HG02870 (cell line): ENCODE data around the gene TNFSF11.

Source experiments
- ATAC-seq: cut with Tn5 transposase; IDR thresholded peaks from one replicate; pipeline ENCODE4 v1.9.1; 2021; ENCODE audit warnings: mild to moderate bottlenecking, moderate library complexity; ENCODE audit not compliant: unreplicated experiment

Gene TNFSF11, protein sequence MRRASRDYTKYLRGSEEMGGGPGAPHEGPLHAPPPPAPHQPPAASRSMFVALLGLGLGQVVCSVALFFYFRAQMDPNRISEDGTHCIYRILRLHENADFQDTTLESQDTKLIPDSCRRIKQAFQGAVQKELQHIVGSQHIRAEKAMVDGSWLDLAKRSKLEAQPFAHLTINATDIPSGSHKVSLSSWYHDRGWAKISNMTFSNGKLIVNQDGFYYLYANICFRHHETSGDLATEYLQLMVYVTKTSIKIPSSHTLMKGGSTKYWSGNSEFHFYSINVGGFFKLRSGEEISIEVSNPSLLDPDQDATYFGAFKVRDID

DNA sequence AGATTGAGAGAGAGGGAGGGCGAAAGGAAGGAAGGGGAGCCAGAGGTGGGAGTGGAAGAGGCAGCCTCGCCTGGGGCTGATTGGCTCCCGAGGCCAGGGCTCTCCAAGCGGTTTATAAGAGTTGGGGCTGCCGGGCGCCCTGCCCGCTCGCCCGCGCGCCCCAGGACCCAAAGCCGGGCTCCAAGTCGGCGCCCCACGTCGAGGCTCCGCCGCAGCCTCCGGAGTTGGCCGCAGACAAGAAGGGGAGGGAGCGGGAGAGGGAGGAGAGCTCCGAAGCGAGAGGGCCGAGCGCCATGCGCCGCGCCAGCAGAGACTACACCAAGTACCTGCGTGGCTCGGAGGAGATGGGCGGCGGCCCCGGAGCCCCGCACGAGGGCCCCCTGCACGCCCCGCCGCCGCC, at the start of gene TNFSF11:
Gene TNFSF11, plus strand, starts transcription at position 142 of the 400 bp plus-strand sequence. Its CDS starts 152 bp downstream, at position 294.
- ATAC-seq, result peak; percentile 24

DNA sequence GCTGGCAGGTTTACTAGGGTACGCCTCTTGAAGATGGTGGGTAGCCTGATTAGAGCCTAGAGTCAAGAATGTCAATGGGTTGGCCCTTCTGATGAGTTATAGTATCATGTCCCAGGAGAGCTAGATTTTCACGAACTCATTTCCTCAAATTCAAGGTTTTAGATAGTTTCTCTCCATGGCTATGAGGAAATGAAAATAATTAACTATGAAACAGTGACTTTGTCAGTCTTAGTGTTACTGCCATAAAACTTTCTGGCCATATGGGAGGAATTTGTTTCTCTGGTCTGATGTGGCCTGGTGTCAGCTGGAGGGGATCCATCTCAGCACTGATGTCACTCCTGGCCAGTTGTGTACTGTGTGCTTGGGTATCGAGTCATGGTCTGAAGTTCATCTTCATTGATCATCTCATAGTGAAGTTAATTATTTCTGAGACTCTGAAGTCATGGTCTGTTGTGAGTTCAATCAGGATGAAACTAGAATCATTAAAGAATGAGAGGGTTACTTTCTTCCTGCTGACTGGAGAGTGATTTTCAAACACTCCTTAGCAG, 49.4 kb upstream of the TNFSF11 start:
- no peak for ATAC-seq

DNA sequence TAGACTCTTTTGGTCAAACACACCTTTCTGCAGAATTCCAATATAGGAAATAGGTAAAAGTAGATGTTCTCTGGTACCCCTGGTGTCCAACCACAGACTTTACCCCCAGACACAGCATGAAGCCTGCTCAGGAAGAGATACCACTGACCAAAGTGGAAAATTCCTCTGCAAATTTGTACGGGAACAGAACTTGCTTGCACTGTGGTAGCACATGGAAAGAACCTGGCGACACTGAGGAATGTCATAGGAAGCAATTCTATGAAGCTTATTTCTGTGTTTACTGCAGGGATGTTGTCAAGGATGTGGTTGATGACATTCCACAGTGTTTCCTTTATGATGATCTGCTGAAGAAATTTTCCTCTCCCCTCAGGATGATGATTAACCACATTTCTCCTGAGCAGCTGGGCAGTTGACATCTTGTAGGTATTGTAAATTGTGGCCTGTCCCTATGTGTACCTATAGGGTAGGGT, 48.9 kb upstream of the TNFSF11 start:
- ATAC-seq, result no peak

DNA sequence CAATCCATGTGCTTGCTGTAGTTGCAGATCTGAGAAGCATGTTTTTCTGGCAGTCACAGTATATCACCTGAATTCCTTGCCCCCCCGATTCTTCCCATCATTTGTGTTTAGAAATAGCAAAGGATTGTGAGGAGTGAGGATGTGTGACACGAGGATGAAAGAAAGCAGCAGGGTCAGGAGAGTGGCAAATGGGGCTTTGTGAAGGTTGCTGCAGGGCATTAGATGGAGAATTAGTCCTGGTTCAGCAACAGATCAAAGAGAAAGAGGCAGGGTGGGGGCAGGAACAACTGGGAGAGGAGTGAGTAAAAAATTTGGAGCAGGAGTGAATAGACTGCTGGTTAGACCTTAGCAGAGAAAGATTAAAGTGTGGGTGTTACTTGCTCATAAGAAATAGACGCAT, 47.7 kb upstream of the TNFSF11 start:
- no peak for ATAC-seq

DNA sequence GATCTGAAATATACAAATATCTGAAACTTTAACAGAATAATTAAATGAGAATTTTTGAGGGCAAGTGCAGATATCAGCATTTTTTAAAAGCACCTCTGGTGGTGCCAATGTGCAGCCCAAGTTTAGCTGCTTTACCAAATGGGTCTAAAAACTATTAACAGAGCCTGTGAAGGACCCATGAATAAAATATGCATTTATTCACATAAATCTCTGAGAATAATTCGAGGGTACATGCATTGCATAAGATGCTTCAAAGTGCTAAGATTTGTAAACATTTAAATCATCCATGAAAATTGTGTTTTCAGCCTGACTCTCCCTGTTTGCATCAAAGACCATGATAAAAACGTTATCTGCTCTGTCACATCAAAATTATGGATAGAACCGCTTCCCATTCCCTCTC, 47.1 kb upstream of the TNFSF11 start:
- ATAC-seq, result no peak

DNA sequence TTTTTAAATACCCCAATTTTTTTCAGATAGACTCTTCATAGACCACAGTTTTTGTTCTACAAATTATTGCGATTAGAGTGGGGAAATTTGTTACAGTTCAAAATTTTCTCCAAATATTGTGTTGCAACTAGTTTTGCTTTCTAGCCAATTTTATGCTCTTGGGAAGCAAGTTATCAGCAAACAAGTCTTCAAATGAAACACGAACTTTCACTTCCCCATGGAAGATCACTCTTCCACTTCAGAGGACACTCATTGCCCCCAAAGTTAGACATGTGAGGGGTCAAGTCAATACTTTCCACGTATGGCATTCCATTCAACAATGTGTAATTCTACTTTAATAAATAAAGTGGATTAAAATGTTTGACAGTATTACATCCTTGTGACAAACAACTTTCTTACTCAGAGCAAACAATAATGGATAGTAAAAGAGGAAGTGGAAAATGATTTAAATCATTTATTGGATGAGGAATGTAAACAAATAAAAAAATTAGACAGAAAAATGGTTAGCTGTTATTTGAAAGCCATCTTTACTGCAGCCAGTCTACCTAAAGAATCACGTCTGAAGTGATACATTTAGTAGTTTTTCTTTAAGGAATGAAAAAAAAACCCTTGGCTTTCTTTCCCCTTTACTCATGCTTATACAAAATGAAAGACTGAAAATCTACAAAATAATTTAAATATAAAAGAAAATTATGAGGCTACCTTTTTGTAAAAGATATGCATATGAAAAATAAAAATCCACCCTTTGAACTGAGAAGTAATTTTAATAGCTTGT, 41.2 kb upstream of the TNFSF11 start:
- ATAC-seq, result peak; percentile 66

DNA sequence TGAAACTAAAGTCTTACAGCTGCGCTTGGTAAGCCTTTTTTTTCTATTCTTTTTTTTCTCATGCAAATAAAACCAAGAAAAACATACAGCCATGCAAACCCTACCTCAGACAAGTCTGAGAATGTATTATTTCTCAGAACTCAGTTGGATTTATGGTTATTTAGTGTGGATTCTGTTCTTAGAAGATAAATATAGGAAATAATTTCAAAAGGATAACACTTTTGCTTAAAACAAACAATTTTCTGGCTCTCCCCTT, 40.7 kb upstream of the TNFSF11 start:
- no peak for ATAC-seq

DNA sequence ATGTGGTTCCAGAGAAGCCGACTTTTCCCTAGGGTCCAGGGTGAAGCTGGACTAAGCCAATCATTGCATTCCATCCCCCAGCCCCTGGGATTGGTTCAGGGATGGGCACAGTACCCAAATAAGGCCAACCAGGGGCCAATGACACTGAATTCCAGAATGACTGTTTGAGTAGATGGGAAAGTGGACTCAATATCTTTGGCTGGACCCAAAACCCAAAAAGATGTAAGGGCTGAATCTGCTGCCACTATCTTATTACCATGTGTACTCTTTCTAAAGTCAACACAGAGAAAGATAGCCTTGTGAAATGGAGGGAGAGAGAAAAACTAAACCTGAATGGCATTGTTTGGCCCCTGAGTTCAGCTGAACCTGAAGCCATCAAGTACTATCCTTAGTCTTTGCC, 39.2 kb upstream of the TNFSF11 start:
- no peak for ATAC-seq

DNA sequence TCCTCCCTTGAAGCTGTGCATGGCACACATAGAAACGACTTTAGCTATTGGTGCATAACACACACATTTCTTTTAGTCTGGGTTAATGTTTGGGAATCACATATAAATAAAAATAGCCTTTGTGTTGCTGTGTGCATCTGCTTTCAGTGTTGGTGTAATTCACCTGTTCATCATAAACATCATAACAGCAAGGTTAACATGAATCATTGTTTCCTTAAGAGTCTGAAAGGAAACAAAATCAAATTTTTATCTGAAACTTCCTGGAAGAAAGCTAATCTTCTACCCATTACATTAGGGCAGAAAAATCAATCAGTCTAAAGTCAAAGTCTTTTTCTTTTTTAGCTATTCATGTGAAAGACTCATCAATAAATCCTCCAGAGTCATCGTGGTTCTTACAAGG, 35.0 kb upstream of the TNFSF11 start:
- no peak for ATAC-seq

DNA sequence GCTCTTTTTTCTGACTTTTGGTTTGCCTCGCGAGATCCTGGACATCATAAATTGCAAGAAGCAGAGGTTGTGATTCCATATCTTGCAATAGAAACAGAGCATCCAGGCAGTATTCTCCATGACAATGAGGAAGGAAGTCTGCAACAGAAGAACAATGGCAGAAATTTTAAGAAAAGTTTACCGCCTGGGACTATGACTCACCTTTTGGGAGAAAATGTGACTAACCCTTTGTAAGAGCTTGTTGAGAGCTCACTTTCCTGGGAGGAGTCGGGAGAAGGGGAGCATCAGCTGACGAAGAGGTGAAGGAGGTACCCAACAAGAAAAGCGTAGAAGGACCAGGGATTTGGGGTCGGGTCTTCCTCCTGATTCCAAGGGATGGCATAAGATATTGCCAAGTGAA, 34.3 kb upstream of the TNFSF11 start:
- ATAC-seq, result no peak

DNA sequence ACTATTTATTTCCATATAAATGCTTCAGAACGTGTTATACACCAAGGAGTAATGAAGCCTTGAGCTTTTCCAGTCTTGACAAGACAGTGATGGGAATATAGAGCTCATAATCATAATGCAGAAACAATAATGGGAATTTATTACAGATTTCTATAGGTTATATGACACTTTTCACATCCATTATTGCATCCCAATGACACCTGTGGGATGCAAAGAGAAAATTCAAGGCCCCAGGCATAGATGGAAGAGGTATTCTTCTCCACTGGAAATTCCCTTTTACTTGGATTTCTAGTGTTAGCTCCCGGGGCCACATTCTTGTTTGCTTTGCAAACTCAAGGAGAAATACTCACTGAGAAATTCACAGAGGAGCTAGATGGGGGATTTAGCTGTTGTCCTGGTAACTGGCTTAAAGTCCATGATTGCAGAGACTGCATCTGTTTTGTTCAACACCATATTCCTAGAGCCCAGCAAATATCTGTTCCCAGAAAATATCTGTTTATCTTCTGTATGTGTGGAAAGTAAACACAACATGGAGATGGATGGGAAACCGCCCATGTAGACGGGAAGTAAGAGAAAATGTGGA, 30.6 kb upstream of the TNFSF11 start:
- ATAC-seq, result no peak

DNA sequence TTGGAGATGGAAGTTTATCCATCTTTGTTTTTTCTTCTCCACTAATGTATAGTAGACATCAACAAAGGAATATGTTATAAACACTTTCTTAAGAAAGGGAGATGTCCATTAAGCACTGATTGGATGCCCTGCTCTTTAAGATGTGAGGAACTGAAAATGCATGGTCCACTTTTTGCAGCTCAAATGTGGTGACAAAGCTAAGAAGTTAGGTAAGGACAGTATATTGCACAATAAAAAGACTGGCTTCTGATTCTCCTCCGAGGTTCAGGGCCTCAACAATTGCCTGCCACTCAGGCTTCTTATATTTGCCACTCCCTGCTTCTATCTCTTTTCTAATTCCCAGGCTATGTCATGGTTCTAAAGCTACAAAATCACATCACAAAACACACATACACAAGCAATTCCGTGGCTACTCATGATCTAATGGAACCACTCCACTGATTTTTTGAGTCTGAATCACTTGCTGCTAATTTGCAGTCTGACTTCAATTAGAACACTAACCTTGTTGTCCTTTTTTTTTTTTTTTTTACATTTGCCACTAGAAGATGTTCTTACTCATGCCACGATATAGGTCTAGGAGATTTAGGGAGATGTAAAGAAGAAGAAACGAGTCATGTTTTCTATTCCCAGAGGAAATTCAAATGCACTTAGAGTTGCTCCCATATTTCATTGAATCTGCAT, 29.6 kb upstream of the TNFSF11 start:
- ATAC-seq, result no peak

DNA sequence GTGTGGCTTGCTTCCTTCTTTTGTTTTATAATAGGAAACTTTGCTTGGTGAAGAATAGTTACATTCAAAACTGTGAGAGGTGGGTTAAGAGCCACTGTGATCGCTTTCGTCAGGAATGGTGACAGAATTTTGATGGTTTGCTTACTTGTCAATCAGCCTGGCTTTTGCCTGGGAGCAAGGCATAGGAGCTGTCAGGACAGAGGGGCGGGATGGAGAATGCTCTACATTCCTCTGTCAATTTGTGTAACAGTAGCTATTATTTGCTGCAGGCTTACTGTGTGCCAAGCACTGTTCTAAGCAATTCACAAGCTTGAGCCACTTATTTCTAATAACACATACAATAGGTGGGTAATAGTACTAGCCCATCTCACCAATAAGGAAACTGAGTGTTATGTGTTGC, 28.1 kb upstream of the TNFSF11 start:
- no peak for ATAC-seq

DNA sequence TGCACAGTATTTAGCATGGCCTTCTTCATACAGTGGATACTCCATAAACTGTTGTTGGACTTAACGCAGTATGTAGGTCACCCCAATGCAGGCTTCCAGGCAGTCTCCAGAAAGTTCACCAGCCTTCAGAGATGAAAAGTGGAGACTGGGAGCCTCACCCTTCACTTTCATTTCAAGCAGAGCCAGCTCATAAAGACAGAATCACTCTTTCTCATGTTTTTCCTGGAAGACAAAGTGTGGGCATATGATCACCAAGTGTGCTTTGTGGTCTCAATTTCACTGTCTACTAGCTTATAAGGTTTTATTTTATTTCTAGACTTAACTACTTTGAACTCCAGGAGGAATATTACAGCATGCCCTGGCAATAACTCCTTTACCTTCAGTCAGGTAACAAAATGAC, 26.3 kb upstream of the TNFSF11 start:
- ATAC-seq, result no peak

DNA sequence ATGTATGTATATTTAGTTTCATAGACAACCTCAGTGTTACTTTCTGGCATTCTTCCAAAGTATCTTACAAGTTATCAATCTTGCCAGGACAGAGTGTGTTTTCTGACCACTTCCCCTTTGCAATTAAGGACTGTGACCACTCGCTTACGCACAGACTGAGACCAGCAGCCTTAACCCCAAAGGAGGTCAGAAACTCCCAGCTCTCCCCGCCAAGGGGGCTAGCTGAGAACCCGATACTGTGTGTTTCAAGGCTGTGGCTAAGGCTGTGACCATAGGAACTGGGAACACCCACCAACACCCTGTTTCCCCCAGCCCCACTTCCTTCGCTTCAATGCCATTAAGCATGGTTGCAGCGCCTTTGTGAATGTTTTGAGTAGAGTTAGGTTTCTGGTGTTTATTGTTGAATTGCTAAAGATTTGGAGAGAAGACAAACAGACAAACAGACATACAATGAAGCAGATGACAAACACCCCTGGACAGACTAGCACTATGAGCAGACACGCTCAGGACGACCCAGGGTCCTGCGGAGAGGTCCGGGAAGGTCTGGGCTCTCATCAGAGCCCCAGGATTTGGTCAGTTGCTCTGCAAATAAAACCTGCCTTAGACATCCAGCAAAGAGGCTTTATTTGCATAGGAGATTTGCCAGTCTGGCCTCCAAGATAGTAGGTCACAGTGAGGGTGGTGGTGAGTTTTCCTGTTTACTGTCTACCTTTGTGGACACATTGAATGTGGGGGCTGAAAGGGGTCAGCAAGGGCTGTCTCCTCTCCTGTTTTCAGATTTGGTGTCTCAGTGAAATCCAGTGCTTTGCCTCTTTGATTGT, 25.0 kb upstream of the TNFSF11 start:
- peak; percentile 93 for ATAC-seq

DNA sequence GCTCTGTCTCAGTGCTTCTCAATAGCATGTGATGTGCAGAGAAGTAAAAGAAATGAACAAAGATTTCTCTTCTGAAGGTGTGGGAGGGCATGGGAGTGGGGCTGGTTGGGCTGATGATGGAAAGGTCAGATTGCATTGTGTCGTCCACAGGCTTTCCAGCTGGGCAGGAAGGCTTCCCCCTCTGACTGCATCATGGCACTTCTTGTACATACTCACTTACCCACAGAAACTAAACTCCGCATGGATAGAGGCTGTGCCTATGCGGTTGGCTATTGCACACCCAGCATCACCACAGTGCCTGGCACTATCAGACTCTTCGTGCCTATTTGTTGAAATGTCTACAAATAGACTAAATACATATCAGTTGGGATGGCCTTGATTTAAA, 24.4 kb upstream of the TNFSF11 start:
- no peak for ATAC-seq

DNA sequence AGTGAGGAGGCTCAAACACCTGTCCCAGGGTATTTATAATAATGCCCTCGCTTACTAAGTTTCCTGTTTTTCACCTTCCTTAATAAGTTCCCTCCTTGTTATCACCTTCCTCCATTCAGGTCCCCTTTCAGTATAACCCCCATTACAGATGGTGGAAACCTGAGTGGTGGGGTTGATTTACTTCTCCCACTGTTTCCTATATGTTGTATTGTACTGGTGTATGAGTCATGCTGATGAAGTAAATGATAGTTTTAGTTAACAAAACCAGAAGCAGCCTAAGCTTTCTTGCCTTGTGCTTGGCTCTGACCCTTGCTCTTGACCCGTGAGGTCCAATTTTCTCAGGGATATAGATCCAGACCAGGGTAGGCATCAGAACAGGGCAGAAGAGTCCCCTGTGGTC, 22.3 kb upstream of the TNFSF11 start:
- ATAC-seq, result no peak

DNA sequence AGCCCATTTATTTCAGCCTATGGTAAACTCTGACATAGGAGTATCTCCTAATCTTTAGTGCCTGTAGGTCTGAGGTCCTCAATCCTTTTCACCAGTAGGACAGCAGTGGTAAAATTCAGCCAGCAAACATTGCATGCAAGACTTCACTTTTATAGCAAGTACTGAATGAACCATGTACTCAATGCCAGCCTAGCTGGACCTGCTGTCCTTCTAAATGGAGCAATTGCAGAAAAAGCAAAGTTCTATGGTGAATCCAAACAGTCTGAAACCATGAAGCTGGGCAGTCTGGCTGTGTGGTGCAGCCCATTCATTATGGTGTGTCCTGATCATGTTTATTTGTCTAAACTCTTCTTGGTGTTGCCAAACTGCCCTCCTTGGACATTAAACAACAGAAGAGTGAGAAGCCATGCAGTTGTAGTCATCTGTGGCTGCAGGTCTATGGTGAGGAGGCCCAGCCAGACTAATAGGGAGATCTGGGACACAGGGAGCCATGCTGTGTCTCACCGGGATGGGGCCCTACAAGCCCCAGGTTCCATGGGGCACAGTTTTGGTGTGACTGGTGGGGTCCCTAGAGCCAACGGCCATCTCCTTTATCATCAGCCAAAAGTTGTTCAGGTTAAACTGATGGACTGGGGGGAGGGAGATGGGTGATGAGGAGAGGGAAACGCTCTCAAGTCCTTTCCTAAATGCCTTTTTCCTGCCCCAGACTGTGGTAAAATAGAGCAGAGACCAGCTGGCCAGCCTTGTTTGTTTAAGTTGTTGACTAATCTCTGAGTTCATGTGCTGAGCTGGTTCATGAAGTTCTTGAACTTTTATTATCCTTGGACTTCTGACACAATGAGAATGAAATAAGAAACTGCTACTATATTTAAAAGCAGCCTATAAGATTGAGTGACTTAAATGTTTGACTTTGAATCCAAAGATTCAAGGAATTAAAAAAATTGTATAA, 20.6 kb upstream of the TNFSF11 start:
- no peak for ATAC-seq

DNA sequence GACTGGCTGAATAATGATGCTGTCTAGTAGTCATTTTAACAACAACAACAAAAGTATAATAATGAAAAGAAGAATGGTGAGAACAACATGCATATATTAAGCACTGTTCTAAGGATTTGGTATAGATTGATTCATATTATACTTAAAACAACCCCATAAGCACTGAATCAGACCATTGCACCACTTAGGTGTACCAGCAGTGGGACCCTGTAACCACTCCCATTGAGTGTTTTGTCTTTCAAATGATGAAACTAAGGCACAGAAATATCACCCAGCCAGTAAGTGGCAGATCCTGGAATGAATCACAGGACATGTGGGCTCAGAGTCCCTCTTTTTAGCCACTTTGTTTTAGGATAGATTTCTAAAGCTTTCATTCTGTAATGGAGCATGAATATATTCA, 14.9 kb upstream of the TNFSF11 start:
- no peak for ATAC-seq
